Stimulated activated CD4-positive, alpha-beta T cell treated with anti-CD3 and anti-CD28 coated beads, Interleukin-15, amount 100 ng/mL, for 1 hour (primary cell): ENCODE data around the gene MED13L.
"Not testable (repeated sequence)": the region's sequence is repeated elsewhere in the genome, so short reads cannot be mapped to it uniquely, and the experiment has no call there.

ENCODE experiments used
- DNase-seq, 2 donors: peaks; one replicate each; pipeline ENCODE4 v3.0.0-alpha.2; 2020; ENCODE audit warnings: low read depth in 1 of 2, low spot score in 1 of 2

Gene MED13L

DNA sequence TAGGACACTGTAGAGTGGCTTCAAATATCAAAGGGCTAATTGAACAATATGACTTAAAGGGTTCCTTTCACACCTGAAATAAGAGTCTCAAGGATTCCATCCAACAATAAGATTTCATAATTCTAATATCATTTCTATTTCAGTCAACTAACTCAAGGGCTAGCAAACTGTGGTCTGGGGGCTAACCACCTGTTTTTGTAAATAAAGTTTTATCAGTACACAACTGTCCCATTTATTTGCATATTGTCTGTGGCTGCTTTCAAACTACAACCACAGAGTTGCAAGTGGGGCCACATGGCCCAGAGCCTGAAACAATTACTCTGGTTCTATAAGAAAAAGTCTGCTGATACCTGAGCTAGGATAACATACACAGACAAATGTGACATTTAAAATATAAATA lies 29.1 kb downstream of the MED13L start:
- no peak for DNase-seq

DNA sequence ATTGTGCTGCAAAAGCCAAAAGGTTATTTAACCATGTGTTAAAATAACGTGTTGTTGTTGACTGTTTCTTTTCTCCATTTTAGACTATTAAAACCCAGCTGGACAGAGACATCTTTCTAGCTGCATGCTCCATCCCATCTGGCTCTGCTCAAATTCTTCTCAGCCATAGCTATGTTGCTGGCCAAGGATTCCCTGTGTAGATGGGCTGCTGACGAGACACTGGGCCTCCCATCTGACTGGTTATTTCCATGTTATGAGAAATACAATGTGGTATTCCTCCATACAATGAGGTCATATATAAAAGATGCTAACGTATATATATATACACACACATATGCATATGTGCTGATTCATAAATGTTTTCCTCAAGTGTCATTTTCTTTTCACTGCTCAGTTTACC lies 30.1 kb downstream of the MED13L start:
- no peak for DNase-seq

DNA sequence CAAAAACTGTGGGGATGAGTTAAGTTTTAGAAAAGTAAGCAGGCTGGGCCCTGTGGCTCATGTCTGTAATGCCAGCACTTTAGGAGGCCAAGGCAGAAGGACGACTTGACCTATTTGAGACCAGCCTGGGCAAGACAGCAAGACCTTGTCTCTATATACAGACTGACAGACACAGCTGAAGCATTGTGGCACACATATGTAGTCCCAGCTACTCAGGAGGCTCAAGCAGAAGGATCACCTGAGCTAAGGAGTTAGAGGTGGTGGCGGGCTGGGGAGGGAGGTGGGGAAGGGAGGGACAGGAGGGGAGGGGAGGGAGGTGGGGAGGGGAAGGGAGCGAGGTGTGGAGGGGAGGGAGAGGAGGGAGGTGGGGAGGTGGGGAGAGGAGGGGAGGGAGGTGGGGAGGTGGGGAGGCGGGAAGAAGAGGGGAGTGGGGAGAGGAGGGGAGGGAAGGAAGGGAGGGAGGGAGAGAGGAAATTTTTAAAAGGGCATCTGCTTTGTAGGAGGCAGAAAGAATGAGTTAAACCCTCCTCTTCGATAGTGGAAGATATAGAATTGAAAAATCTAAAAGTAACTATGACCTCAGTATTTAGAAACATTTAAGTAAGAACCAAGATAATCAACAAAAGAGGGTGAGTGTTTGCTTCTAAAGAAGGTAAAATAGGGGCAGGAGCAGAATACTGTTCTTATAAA lies 30.9 kb downstream of the MED13L start:
- DNase-seq = no peak

- no peak for DNase-seq
Measured at GRCh38 chr12:116245189-116245588, 32.3 kb downstream of the MED13L start.

GRCh38 chr12:116244474-116245090 lies 32.9 kb downstream of the MED13L start:
- no peak for DNase-seq

DNA sequence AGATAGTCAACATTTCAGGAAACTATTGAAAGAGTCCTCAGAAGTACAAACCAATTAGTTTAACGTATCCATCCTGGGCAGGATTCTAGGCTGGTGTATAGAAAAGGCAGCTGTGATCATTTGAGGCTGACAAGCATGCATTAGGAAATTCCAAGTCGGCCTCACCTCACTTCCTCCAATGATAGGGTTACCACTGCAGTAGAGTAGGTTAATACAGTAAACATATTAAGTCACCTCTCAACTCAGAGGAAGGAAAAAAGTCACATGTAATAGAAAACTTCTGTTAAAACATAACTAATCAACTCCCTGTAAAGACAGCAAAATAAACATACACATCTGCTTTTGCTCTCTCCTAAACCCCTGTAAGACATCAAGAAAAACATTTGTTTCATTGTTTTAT lies 33.5 kb downstream of the MED13L start:
- DNase-seq = no peak

DNA sequence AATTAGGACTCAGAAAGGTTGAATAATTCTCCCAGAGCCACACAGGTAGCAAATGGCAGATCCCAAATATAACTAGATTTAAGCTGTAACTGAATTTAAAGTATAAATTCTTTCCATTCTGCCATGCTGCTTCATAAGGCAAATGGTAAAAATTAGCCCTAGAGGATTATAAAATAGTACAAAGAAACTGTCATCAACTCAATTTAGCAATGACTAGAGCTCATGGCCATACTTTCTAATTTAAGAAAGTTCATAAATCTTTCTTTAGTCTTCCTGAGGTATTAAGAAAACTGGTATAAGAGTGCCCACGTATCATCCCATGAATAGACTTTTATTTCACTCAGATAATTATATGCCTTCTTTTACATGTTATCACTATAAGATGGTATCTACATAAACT lies 34.8 kb downstream of the MED13L start:
- no peak for DNase-seq

DNA sequence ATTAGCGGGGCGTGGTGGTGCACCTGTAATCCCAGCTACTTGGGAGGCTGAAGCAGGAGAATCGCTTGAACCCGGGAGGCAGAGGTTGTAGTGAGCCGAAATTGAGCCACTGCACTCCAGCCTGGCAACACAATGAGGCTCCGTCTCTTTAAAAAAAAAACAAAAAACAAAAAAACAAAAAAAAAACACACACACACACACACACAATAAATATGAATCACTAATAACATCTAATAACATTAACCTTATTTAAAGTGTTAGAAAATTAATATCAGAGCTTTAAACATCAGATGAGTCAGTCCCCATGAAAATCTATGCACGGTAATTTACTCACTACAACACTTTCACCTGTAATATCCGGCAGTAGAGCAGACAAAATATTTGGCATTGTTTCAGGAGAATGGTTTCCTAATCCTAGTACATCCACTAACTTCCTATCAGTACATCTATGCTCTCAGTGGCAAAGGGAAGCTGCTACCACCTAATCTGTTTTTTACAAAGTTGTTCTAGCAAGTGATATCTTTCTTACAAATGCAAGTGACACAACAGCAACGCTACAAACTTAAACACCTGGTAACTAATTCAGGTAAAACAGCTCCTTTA lies 36.2 kb downstream of the MED13L start:
- DNase-seq = no peak

DNA sequence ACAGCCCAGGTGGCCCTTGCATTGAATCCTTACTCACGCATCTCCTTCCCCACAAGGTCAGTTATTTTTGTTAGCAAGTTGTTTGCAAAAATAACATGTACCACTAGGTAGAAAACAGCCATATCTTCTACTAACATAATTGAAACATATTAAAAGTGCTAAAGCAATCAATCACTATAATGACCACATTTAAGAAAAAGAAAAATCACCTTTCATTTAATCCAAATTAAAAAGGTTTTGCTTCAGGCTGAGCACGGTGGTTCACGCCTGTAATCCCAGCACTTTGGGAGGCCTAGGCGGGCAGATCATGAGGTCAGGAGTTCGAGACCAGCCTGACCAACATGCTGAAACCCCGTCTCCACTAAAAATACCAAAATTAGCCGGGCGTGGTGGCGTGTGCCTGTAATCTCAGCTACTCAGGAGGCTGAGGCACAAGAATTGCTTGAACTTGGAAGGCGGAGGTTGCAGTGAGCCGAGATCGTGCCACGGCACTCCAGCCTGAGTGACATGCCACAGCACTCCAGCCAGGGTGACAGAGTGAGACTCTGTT lies 38.8 kb downstream of the MED13L start:
- not testable (repeated sequence) for DNase-seq

DNA sequence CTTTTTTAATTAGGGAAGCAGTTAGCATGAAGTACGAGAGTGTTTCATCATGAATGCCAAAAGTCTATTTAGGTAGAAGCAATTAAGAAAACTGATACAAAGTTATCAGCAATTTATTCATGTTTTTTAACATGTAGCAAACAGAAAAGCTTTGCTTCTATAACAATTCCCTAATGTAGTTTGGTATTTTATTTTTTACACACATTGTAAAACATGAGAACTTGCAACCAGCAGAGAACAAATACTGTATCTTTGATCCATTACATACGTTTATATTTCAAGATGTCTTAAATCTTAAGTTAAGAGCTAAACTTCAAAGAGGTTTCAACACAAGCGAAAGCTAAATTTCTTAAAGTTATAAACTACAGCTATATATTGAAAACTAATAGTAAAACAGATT lies 39.3 kb downstream of the MED13L start:
- DNase-seq = no peak

DNA sequence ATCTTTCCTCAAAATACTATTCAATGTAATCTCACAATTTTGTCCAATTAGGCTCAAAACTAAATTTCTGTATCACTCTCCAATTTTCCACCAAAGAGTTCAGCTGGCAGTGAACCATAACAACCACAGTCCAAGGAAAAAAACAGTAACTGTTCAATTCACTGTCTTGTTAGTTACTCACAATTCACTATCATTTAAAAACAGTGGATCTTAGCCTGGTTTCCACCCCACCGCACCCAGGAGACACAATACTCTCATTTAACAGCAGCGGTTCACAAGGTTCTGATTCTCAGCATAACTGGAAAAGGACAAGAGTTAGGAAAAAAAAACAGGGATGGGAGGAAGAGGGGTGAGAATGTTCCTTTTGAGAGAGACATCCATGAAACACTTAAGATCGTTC lies 40.5 kb downstream of the MED13L start:
- DNase-seq = no peak

- DNase-seq = peak in 1 of 2 donors; percentile 13
Measured at GRCh38 chr12:116236148-116236731, 41.3 kb downstream of the MED13L start.

- DNase-seq = not testable (repeated sequence)
Measured at GRCh38 chr12:116234148-116234547, 43.3 kb downstream of the MED13L start.

GRCh38 chr12:116233669-116234068 lies 43.8 kb downstream of the MED13L start:
- DNase-seq = no peak

DNA sequence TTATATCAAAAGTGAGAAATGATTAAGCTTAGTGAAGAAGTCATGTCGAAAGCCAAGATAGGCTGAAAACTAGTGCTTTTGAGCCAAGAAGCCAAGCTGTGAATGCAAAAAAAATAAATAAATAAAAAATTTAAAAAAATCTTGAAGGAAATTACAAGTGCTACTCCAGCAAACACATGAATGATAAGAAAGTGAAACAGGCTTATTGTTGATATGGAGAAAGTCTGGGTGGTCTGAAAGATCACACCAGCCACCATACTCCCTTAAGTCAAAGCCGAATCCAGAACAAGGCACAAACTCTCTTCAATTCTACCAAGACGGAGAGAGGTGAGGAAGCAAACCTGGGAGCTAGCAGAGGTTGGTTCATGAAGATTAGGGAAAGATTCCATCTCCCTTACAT lies 49.7 kb downstream of the MED13L start:
- no peak for DNase-seq

DNA sequence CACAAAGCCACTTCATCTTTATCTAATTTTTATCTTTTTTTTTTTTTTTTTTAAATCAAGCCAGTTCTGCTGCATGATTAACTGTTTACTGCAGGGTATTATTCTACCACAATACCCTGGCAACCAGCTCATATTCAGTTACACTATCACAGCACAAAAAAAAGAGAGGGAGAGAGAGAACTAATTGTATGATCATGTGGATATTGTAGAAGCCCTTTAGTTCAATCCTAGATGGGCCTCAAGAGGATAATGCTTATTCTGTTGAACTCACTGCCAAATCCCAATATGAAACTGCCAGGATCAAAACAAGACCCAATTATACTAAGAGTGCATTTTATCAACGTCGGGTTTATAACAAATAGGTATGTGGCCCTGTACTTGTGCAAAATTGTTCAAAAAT lies 51.5 kb downstream of the MED13L start:
- DNase-seq = no peak

- DNase-seq = no peak
Measured at GRCh38 chr12:116222358-116222757, 55.1 kb downstream of the MED13L start.

DNA sequence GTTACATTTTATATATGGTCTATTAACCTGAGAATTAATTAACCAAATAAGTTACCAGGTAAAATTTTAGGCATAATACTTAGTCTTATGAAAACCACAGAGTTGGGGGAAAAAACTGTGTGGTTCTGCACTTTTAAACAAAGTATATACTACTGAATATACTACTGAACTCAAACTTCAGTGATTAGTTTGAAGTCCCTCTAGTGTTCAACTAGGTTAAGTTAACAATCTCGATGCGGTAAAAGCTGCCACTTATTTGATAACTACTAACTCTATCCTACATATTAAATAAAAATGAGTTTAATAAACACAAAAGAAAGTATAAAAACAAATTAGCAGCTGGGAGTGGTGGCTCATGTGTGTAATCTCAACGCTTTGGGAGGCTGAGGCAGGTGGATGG lies 56.7 kb downstream of the MED13L start:
- DNase-seq = no peak

- no peak for DNase-seq
Measured at GRCh38 chr12:116217045-116217735, 60.3 kb downstream of the MED13L start.

DNA sequence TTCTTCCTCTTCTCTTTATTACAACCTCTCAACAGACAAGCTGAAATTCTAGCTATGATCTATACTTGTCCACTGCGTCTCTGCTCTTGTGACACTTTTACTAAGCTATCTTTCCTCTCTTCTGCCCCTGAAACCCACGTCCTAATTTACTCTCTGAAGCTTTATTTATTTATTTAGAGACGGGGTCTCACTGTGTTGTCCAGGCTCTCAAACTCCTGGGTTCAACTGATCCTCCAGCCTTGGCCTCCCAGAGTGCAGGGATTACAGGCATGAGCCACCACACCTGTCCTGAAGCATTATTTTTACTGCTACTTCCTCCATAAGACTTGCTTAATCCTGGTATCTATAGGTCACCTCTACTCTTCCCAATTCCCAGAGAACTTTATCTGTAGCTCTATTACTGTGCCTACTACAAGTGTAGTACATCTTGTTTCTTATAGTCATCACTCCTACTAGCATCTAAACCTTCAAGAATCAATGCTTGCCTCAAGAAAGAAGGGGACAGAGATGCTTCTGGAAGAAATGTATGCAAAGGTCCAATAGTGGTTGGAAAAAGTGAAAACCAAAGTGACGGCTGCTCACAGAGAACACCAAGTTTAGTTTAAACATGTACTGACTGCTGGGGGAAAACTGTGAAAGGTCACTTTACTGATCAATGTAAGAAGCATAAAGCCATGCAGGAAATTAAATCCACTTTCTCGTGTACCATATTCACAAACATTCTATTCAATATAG lies 61.3 kb downstream of the MED13L start:
- no peak for DNase-seq

- DNase-seq = no peak
Measured at GRCh38 chr12:116215023-116215422, 62.5 kb downstream of the MED13L start.
